HepG2 (cell line): Measurements from ENCODE around the gene PRTN3. TPM values are rescaled to one million over a fixed set of nuclear protein-coding genes. Genes with fewer than 3 reads are reported as not detected.

Experiments used
- BORCS8-MEF2B ChIP-seq: sonication (generic); formaldehyde crosslinking; IDR thresholded peaks from 2 replicates; pipeline ENCODE4 v1.8.0; 2022; ENCODE audit warnings: mild to moderate bottlenecking, missing genetic modification reagents
- BRD4 ChIP-seq: sonication (generic); formaldehyde crosslinking; IDR thresholded peaks from 2 replicates; pipeline ENCODE4 v1.4.0; 2020; ENCODE audit warnings: missing genetic modification reagents
- CHD4 ChIP-seq: fragments of 200-600 bp; sonication (generic); IDR thresholded peaks from 2 replicates; pipeline ENCODE4 v1.7.0; 2017; ENCODE audit warnings: mild to moderate bottlenecking, low read length, borderline replicate concordance
- E2F1 ChIP-seq: sonication (generic); formaldehyde crosslinking; IDR thresholded peaks from 2 replicates; pipeline ENCODE4 v1.5.0; 2020; ENCODE audit warnings: missing genetic modification reagents
- KDM4B ChIP-seq: sonication (generic); formaldehyde crosslinking; IDR thresholded peaks from 2 replicates; pipeline ENCODE4 v1.4.0; 2020; ENCODE audit warnings: missing genetic modification reagents
- SOX13 ChIP-seq, 3 experiments: fragments of 450-650 bp in 1 of 3; sonication (generic) in 1 of 3; formaldehyde crosslinking in 1 of 3; IDR thresholded peaks in 2 of 3; conservative IDR thresholded peaks in 1 of 3; 2 replicates each; pipeline versions ENCODE4 v1.5.0 to v1.6.1; 2016 to 2020; ENCODE audit warnings: antibody characterized with exemption in 1 of 3, mild to moderate bottlenecking in 1 of 3, missing compliant biosample characterization in 1 of 3, missing genetic modification reagents in 1 of 3, moderate library complexity in 1 of 3
- TBX2 ChIP-seq: sonication (generic); formaldehyde crosslinking; IDR thresholded peaks from 2 replicates; pipeline ENCODE4 v1.5.0; 2020; ENCODE audit warnings: missing genetic modification reagents, mild to moderate bottlenecking, borderline replicate concordance
- TCF7 ChIP-seq: sonication (generic); IDR thresholded peaks from 2 replicates; pipeline ENCODE4 v1.6.1; 2016; ENCODE audit warnings: antibody characterized with exemption, low read depth
- ZNF10 ChIP-seq: sonication (generic); formaldehyde crosslinking; IDR thresholded peaks from 2 replicates; pipeline ENCODE4 v1.4.0; 2020; ENCODE audit warnings: mild to moderate bottlenecking, low read depth, missing genetic modification reagents, borderline replicate concordance
- ZNF142 ChIP-seq: sonication (generic); formaldehyde crosslinking; IDR thresholded peaks from 2 replicates; pipeline ENCODE4 v1.4.0; 2020; ENCODE audit warnings: missing genetic modification reagents
- ZNF281 ChIP-seq: sonication (generic); formaldehyde crosslinking; IDR thresholded peaks from 2 replicates; pipeline ENCODE4 v1.4.0; 2020; ENCODE audit warnings: missing genetic modification reagents, borderline replicate concordance
- ZNF33B ChIP-seq: sonication (generic); formaldehyde crosslinking; IDR thresholded peaks from 2 replicates; pipeline ENCODE4 v1.5.1; 2020; ENCODE audit warnings: mild to moderate bottlenecking, missing genetic modification reagents
- ZNF496 ChIP-seq: sonication (generic); formaldehyde crosslinking; IDR thresholded peaks from 2 replicates; pipeline ENCODE4 v1.8.1; 2023; ENCODE audit warnings: mild to moderate bottlenecking, moderate library complexity, missing genetic modification reagents; ENCODE audit not compliant: insufficient replicate concordance
- ZNF576 ChIP-seq: sonication (generic); formaldehyde crosslinking; IDR thresholded peaks from 2 replicates; pipeline ENCODE4 v1.4.0; 2020; ENCODE audit warnings: mild to moderate bottlenecking, missing genetic modification reagents
- ZNF607 ChIP-seq: sonication (generic); formaldehyde crosslinking; IDR thresholded peaks from 2 replicates; pipeline ENCODE4 v1.5.1; 2020; ENCODE audit warnings: missing genetic modification reagents, mild to moderate bottlenecking, borderline replicate concordance
- ZNF703 ChIP-seq: sonication (generic); formaldehyde crosslinking; IDR thresholded peaks from 2 replicates; pipeline ENCODE4 v1.5.1; 2020; ENCODE audit warnings: missing genetic modification reagents, mild to moderate bottlenecking, moderate library complexity, borderline replicate concordance
- ZNF747 ChIP-seq: sonication (generic); formaldehyde crosslinking; IDR thresholded peaks from 2 replicates; pipeline ENCODE4 v1.8.1; 2023; ENCODE audit warnings: missing genetic modification reagents, mild to moderate bottlenecking, borderline replicate concordance
- polyA plus RNA-seq, 8 experiments: library from polyadenylated mRNA; depleted of rRNA in 3 of 8; stranded (reverse) in 7 of 8; unstranded in 1 of 8; fragments of >200 nt; fragmentation: Illumina TruSeq in 4 of 8; extraction: Trizol in 4 of 8; gene quantifications; 2 replicates each; pipeline versions ENCODE4 v1.2.1 to v1.2.3, GENCODE V29; 2011 to 2016; ENCODE audit warnings: low read depth in 4 of 8, missing spikeins in 1 of 8, mixed read lengths in 1 of 8; ENCODE audit not compliant: insufficient read depth in 1 of 8
- total RNA-seq, 5 experiments: library from RNA; depleted of rRNA; stranded (reverse); fragments of >200 nt; fragmentation: Illumina TruSeq; extraction: Trizol; gene quantifications; 2 replicates each; pipeline ENCODE4 v1.2.3, GENCODE V29; 2016; ENCODE audit warnings: low read depth in 1 of 5

PRTN3 gene
- total and polyA plus RNA-seq, 2 of the 13 experiments (the other 11 are each of a cell fraction or from before 2014, with no cell fraction given) = not detected

GRCh38 chr19:858868-859843 is 18.4 kb downstream of the PRTN3 start, which contains the start of gene CFD (continued):
- TF ChIP-seq E2F1 (no peak), ZNF142 (CRISPR knock-in tag) (no peak), KDM4B (CRISPR knock-in tag) (no peak), ZNF703 (CRISPR knock-in tag) (no peak), ZNF33B (CRISPR knock-in tag) (no peak), ZNF496 (CRISPR knock-in tag) (no peak), BRD4 (CRISPR knock-in tag) (no peak), ZNF10 (no peak), ZNF281 (CRISPR knock-in tag) (0 out of 2 replicates have a peak, but pooled peaks have one; percentile 16), TCF7 (no peak), ZNF576 (CRISPR knock-in tag) (no peak), ZNF607 (CRISPR knock-in tag) (no peak), SOX13 (IDR thresholded peaks at IDR 0.05) (no peak), SOX13 (CRISPR knock-in tag; conservative IDR thresholded peaks at IDR 0.05 in 1 of 2, IDR thresholded peaks at IDR 0.05 in 1 of 2) (0 out of 4 replicates have a peak, but pooled peaks of 1 of the 2 experiments have one; percentile 6), BORCS8-MEF2B (CRISPR knock-in tag) (no peak), TBX2 (CRISPR knock-in tag) (peak; percentile 50; the same call in 1 of the 2 replicates), ZNF747 (CRISPR knock-in tag) (no peak), CHD4 (0 out of 2 replicates have a peak, but pooled peaks have one; percentile 39)
